CD4-positive, alpha-beta T cell treated with Interleukin-6 at 100 ng/mL for 8 hours (primary cell): ENCODE data around the gene SLC35G6.
A peak's percentile ranks its signal among the peaks of the same experiment; 100 is the strongest.
"Not testable (repeated sequence)": the region's sequence is repeated elsewhere in the genome, so short reads cannot be mapped to it uniquely, and the experiment has no call there.

Experiments used
- DNase-seq: peaks from one replicate; pipeline ENCODE4 v3.0.0-alpha.2; 2020; ENCODE audit warnings: mixed read lengths, low spot score

SLC35G6 gene

GRCh38 chr17:7479213-7480088 is 1.8 kb upstream of the SLC35G6 start, which contains the start of gene ZBTB4:
Gene ZBTB4, minus strand, starts transcription at chr17:7479631. Its CDS starts 12,830 bp downstream, at chr17:7466801.
- peak; percentile 62 for DNase-seq

- no peak for DNase-seq
Observed at GRCh38 chr17:7480089-7480384, 1.2 kb upstream of the SLC35G6 start.

GRCh38 chr17:7481842-7482741 is 846 bp downstream of the SLC35G6 start:
- DNase-seq, result not testable (repeated sequence)

GRCh38 chr17:7482742-7483088 is 1.5 kb downstream of the SLC35G6 start:
- not testable (repeated sequence) for DNase-seq

- peak; percentile 94 for DNase-seq
Observed at GRCh38 chr17:7483255-7484066, 2.2 kb downstream of the SLC35G6 start.

- DNase-seq, result peak; percentile 97
Observed at GRCh38 chr17:7484067-7484918, 3.0 kb downstream of the SLC35G6 start, which contains the start of gene POLR2A. Gene POLR2A, plus strand, starts transcription at chr17:7484366.

GRCh38 chr17:7484919-7485377 is 3.7 kb downstream of the SLC35G6 start:
- no peak for DNase-seq

- DNase-seq, result no peak
Observed at GRCh38 chr17:7486181-7486580, 4.9 kb downstream of the SLC35G6 start.

GRCh38 chr17:7490144-7490543 is 8.9 kb downstream of the SLC35G6 start:
- DNase-seq, result no peak

- DNase-seq, result no peak
Observed at GRCh38 chr17:7491583-7491982, 10.3 kb downstream of the SLC35G6 start.

- no peak for DNase-seq
Observed at GRCh38 chr17:7493941-7494340, 12.7 kb downstream of the SLC35G6 start.

GRCh38 chr17:7495906-7496434 is 14.7 kb downstream of the SLC35G6 start:
- DNase-seq, result no peak

- DNase-seq, result no peak
Observed at GRCh38 chr17:7496470-7497183, 15.4 kb downstream of the SLC35G6 start.

- no peak for DNase-seq
Observed at GRCh38 chr17:7497228-7497627, 16.0 kb downstream of the SLC35G6 start.

GRCh38 chr17:7497636-7498035 is 16.4 kb downstream of the SLC35G6 start:
- no peak for DNase-seq

- no peak for DNase-seq
Observed at GRCh38 chr17:7499161-7499560, 17.9 kb downstream of the SLC35G6 start.

GRCh38 chr17:7501729-7502128 is 20.5 kb downstream of the SLC35G6 start:
- no peak for DNase-seq

- DNase-seq, result no peak
Observed at GRCh38 chr17:7502171-7502847, 21.1 kb downstream of the SLC35G6 start.

GRCh38 chr17:7502987-7503386 is 21.7 kb downstream of the SLC35G6 start:
- no peak for DNase-seq
